Globus pallidus (tissue), 1 donor: ENCODE results near the gene SERPINB13.

ENCODE experiments used
- DNase-seq: peaks from one replicate; pipeline ENCODE4 v3.0.0-alpha.2; 2015; ENCODE audit warnings: low spot score

The SERPINB13 gene

DNA sequence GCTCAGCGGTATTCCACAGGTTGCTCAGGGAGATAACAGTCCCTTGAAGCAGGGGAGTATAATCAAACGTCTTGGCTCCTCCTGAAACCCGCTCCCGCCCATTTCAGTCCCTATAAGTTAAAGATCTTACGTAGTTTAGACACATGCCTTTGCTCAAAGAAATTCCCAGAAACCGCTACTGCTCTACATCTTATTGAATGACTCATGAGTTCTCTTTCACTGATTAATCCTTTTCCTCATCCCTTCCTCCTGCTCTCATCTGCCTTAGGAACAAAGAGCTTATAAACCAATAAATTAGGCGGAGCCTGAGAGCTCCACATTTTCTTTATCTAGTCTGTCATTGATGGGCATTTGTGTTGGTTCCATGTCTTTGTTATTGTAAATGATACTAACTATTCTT lies 61.1 kb downstream of the SERPINB13 start:
- no peak for DNase-seq
